Epidermal melanocyte (primary cell): Measurements from ENCODE around the gene ZNF282.

ENCODE experiments used
- DNase-seq: peaks from one replicate; pipeline ENCODE4 v3.0.0; 2011; ENCODE audit warnings: low spot score; ENCODE audit not compliant: insufficient read length

ZNF282 gene

DNA sequence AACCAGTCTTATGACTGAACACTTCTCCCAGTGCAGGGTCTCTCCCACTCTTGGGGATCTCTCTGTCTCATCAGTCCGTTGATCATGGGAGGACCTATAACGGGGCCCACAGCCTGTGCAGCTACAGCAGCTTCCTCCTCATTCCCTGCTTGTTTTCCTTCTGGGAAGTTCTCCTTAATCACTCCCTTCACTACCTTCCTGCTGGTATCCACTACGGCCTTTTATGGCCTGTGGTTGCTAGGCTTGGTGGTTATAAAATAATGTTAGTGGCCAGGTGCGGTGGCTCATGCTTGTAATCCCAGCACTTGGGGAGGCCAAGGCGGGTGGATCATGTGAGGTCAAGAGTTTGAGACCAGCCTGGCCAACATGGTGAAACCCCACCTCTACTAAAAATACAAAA, 3.5 kb upstream of the ZNF282 start:
- DNase-seq: no peak

DNA sequence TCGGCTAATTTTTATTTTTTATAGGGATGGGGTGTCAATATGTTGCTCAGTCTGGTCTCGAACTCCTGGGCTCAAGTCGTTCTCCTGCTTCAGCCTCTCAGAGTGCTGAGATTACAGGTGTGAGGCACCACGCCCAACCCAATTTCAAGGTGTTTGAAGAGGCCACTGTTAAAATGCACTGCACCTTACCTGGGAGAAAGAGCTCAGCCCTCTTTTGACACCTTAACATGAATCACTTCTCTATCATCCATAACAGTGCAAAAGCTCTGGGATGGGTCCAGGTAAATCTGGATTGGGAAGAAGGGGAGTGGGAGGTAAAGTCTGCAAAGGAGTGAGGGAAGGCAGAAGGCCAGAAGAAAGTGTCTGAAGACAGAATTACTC, 557 bp upstream of the ZNF282 start:
- no peak for DNase-seq

DNA sequence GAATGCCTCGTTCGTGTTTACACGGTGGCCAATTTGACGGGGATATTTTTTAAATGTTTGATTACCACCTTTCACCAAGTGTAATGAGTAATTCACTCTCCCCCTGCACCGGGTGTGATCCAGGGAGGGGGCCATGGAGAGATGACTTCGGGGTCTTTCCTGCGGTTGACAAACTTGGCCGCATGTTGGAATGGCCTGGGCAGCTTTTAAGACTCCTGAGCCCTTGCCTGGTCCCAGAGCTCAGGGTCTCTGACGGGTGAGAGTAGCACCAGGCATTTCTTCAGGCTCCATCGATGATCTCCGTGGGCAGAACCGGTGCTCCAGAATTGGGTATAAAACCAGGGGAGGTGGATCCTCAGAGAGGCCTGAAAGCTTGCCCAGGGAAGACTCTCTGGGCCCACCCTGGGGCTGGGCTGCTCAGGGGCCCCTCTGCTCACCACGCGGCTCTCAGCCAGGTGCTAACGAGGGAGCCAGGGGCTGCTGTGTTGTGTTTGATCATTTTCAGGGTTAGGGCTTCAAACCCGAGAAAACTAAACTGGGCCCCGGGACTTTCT, 882 bp downstream of the ZNF282 start:
- DNase-seq: no peak

DNA sequence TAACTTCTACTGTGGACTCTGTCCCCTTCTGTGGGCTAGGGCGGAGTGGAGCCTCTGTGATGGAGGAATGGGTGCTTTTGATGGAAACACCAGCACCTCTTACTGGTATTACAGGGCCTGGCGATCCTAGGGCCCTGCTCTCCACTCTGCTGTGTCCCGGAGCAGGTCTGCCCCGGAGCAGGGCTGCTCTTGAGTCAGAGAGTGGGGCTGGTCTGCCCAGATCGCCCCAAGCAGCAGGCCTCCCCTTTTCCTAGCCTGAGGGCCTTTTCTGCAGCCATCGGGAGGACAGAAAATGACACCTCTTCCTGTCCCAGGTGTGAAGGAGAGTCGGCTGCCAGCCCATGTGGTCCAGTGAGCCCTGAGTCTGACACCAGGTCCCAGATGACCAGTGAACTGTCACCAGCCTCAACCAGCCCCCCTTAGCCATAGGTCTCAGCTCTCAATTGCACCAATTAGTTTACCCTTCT, 1.4 kb downstream of the ZNF282 start:
- no peak for DNase-seq

DNA sequence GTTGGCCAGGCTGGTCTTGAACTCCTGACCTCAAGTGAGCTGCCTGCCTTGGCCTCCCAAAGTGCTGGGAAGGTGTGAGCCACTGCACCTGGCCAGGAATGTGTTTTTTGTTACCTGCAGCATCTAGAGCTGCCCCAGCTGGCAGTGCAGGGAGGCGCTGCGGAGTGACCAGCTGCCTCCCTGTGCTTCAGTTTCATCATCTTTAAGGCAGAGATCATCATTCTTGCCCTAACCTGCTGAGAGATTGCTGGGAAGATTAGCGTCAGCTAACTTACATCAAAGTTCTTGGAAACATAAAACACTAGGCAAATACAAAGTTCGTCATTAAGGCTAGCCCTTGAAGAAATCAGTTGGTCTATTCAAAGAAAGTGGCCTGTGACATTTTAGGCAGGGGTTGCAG, 2.3 kb downstream of the ZNF282 start:
- no peak for DNase-seq

DNA sequence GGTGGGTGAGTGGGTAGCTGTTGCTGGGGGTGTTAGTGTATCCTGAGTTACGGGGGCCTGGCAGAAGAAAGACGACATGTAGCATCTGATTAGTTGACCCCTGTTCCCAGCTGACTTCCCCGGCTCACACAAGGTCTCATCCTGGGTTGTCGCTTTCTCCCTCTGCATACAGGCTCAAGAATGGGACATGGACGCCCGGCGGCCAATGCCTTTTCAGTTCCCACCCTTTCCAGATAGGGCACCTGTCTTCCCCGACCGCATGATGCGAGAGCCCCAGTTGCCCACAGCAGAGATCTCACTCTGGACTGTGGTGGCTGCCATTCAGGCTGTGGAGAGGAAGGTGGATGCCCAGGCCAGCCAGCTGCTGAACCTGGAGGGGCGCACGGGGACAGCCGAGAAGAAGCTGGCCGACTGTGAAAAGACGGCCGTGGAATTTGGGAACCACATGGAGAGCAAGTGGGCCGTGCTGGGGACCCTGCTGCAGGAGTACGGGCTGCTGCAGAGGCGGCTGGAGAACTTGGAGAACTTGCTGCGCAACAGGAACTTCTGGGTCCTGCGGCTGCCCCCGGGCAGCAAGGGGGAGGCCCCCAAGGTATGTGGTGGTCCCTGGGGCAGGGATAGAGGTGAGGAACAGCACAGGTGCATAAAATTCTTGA, 2.9 kb downstream of the ZNF282 start:
- DNase-seq: no peak

DNA sequence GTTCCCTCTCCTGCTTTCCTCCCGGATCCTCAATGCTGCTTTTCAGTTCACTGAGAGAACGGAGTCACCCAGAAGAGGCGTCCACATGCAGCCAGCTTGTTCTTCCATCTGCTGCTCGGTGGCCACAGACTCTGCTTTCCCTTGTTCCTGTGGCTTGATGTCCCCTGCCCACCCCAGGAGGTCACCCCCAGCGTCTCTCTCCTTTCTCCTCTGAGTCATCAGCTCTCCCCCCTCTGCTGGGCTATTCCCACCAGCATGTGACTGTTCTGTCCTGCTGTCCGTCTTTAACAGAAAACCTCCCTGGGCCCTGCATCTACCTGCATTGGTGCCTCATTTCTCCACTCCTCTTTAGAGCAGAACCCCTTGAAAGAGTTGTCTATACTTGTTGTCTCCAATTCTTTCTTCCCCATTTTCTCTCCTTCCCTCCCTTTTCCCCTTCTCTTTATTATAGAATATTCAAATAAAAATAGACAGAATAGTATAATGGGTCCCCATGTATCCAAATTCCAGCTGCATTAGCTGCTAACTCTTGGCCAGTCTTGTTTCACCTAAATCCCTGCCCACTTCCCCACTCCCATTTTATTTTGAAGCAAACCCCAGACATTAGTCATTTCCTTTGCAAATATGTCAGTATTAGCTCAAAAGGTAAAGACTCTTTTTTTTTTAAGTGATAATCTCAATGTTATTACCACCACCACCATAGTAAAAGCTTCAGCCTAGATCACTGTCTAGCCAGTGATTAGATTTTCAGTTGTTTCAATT, 4.1 kb downstream of the ZNF282 start:
- no peak for DNase-seq

DNA sequence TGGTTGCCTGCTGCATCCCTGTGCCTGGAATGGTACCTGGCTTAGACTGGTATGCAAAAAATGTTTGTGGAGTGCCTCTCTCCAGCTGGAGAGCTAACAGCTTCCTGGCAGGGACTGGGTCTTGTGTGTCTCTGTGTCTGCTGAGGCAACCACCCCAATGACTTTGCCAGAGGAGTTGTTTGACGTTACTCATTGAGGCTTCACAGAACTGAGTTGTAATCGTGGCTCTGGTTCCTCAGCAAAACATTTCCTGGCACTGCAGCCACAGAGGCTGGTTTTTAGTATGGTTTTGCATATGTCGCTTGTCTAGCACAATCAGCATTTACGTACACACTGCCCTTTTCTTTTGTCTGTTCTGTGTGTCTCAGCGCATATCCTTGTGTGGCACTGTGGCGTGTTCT, 7.5 kb downstream of the ZNF282 start:
- DNase-seq: no peak

DNA sequence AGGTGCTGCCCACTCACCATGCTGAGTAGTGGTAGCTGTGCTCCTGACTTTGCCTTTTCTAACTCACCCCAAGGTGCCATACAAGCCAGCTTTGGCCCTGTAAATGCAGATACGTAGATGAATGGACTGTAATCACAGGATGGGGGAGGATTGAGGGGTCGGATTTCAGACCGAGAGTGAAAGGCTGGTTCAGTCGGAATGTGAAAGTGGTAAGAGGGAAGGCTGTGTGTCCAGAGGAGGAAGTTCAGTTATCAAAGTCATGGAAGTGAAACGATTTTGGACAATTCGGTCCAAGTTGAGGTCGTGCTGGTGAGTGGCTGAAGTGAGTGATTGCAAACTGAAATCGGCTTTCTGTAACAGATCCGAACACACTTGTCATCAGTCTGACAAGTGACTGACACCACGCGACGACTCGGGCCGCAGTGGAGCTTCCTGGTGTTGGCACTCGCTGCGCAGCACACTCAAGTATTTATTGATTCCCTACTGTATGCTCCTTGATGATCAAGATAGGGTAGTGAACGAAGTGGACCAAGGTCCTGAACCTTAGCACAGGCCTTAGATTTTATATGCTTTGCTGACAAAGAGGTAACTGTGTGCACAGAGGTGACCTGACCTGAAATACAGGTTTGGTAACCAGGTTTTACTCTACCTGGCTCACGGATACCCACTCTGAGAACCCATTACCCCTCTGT, 10.5 kb downstream of the ZNF282 start:
- DNase-seq: no peak

DNA sequence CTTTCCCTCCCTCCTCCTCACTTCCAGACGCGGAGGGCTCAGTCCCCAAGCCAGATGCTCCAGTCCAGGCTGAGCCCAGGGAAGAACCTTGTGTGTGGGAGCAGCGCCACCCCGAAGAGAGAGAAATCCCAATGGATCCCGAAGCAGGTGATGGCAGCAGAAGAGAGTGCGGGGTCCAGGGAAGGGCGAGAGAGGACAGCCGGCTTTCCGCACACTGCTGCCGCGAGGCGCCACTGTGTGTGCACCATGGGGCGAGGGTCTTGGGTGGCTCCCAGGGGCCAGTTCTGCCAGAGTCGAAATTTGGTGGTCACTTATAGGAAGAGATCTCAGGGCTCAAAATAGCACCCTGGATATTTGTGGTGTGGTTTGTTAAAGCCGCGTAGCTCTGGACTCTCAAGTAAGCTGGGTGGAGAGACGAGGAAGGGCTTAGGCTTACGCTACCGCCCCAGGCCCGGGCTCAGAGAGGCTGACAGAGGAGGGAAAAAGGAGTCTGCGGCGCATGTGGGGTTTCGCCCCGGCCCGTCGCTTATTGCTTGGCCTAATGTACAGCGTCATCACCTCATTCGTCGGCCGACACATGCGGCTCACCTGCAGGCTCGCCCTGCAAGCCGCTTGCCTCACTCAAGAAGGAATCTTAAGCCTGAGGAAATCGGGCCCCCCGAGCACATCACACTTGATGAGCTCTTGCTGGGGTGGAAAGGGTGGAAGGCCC, 12.1 kb downstream of the ZNF282 start:
- DNase-seq: no peak

DNA sequence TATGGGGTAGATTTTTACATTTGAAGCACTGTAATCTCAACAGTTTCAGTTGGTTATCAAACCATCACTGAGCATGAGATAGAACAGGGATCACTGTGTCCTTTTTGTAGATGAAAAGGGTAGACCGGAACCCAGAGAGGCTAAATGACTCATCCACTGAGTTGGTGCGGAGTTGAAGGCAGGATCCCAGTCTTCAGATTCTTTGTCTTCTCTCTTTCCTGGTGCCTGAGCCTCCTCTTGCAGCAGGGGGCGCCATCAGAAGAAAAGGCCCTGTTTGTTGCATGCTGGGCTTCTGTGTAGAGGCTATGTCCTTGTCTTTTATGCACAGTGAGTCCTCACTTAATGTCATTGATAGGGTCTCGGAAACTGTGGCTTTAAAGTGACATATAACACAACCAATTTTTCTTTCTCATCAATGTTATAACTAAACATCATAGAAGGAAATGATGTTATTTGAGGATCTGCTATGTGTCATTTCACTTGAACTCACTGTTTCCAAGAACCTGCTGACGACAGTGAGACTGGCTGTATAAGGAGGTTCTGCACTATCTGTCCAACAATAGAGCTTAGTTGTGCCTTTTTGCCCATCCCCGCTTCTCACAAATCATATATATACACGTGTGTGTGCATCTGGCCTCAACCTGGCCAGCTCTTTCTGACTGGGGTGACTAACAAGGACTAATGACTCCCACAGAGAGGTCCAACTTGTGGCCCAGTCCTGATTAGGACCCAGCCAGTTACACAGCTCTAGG, 14.3 kb downstream of the ZNF282 start:
- DNase-seq: peak; percentile 36

DNA sequence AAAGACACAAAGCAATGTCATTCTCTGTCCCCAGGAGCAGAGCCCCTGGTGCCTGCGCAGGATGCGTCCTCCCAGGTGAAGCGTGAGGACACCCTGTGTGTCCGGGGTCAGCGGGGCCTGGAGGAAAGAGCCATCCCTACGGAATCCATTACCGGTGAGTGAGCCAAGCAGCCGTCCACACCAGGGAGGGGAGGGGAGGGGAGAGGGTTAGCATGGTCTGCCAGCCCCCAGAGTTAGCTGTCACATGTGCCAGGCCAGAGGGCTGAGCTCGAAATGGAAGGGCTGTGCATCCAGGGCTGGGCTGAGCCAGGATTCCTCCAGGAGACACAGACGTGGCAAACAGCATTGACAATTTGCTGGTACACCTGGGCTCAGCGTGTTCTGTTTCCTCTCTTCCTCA, 15.2 kb downstream of the ZNF282 start:
- DNase-seq: no peak

DNA sequence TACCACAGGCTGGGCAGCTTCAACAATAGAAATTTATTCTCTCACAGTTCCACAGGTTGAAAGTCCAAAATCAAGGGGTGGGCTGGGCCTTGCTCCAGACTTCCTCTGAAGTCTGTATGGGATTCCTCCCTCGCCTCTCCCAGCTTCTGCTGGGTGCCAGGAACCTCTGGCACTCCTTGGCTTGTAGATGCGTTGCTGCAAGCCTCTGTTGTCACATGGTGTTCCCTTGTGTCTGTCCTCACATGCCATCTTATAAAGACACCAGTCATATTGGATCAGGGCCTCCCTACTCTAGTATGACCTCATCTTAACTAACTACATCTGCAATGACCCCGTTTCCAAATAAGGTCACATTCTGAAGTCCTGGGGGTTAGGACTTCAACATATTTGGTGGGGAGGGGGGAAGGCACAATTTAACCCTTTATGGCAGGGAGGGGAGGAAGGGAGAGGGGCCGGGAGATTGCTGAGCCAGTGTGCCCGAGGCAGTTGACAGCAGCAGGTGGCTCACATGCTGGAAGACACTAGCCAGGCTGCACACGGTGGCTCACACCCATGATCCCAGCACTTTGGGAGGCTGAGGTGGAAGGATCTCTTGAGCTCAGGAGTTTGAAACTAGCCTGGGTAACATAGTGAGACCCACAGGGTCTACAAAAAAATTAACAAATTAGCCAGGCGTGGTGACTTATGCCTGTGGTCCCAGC, 18.8 kb downstream of the ZNF282 start:
- no peak for DNase-seq

DNA sequence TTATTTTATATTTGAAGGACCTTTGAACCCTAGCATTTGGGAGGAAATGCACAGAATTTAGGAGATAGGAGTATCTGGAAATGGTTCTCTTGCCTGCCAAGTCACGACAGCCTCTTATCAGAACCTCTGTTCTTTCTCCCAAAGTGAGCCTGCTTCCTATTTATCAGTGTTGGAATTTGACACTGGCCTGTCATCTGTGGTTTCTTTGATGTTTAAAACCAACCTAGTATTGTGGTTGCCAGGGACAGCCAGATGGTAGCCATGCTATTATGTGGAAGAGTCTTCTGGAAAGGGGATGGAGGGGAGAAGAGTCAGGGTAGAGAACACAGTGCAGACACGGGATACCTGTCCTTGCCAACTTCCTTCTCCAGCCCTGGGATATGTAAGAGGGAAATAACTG, 21.1 kb downstream of the ZNF282 start:
- peak; percentile 8 for DNase-seq

DNA sequence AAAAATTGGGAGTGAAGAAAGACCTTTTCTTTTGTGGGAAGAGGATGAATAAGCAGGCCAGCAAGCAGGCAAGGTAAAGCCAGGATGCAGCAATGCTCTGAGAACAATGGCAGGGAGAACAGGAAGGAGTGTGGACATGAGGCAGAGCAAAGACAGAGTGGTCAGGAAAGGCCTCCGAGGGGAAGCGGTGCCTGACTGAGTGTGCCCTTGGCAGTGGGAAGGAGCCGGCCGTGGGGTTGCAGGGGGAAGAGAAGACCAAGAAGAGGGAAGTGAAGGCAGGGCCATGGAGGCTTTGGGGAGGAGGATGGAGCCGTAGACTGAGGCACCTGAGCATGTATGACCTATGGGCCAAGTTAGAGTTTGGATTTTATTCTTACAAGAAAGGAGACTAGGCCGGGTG, 22.2 kb downstream of the ZNF282 start:
- no peak for DNase-seq

DNA sequence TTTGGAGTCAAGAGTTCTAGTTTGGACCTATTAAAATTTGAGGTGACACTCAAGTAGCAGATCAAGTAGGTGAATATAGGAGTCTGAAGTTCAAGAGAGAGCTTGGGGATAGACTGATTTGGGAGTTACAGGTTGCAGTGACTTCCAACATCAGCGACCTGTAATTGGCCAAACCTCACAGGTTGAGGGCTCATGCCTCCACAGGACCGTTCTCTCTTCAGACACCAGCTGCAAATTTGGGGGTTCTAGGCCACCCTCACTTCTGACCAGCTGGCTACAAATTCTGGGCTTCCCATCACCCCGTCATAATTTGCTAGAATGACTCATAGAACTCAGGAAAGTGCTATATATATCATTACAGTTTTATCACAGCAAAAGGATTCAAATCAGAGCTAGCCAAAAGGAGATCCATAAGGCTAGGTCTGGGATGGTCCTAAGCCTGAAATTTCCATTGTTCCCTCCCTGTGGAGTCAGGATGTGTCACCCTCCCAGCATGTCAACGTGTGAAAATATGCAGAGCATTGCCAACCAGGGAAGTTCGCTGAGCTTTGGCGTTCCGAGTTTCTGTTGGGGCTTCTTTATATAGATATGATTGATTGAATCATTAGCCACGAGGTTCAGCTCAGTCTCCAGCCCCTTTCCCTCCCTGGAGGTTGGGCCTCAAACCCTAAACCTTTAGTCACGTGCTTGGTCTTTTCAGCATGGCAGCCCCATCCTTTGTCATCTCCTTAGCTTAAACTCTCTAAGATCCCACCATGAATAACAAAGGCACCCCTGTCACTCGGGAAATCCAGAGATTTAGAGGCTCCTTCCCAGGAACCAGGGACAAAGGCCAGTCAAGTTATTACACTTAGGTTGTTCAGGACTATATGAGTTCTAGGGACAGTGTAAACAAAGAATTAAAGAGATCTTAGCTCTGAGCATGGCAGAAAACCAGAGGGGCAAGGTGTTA, 23.4 kb downstream of the ZNF282 start:
- DNase-seq: peak; percentile 9

DNA sequence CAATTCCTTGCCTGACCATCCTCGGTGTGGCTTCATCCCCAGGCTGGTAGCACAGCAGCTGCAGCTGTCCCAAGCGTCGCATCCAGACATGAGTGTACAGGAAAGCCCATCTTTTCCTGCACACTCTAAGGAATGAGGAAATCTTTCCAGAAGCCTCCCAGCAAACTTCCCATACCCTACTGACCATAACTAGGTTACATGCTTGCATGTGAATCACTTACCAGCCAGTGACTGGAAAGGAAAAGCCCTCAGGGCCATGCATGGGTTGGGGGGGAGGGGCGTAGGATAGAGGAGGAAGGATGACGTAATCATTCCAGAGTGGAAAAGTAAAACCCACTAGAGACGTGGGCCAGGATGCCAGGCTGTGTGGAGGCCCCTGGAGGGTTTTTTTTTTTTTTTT, 25.2 kb downstream of the ZNF282 start:
- peak; percentile 52 for DNase-seq

DNA sequence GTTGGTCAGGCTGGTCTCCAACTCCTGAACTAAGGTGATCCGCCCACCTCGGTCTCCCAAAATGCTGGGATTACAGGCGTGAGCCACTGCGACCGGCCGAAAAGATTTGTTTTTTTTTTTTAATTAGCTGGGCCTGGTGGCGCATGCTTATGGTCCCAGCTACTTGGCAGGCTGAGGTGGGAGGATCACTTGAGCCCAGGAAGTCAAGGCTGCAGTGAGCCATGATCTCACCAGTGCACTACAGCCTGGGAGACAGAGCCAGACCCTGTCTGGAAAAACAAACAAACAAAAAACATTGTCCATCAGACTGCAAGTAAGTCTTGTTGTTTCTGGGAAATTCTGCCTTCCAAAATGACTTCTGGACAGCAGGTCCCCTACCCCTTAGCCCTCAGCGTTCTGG, 27.8 kb downstream of the ZNF282 start:
- no peak for DNase-seq

DNA sequence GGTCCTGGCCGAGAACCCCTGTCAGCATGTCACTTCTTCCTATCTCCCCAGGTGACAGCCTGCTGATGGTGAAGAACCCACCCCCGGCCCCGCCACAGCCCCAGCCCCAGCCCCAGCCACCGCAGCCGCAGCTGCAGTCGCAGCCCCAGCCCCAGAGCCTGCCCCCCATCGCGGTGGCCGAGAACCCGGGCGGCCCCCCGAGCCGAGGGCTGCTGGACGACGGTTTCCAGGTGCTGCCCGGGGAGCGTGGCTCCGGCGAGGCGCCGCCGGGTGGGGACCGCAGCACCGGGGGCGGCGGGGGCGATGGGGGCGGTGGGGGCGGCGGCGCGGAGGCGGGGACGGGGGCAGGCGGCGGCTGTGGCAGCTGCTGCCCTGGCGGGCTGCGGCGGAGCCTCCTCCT, 28.4 kb downstream of the ZNF282 start:
- no peak for DNase-seq
